ENCODE results near the gene CFAP92. TPM values are rescaled to one million over a fixed set of nuclear protein-coding genes. Genes with fewer than 3 reads are reported as not detected.

The CFAP92 gene
- total RNA-seq, 1 experiment from 2014 or later, result 0.92 TPM

- H4K20me1 ChIP-seq (ENCODE audit: control insufficient read depth, insufficient read depth, insufficient read length), result no peaks in the 10 kb centered on the region
- DNase-seq, result no peak
- no peak overlapping the region for H2BK120ac ChIP-seq (ENCODE audit: low read depth, low read length, poor library complexity, severe bottlenecking)
- no peak overlapping the region for H3K18ac ChIP-seq (ENCODE audit: insufficient read length, low read depth, low read length)
- H3K27me3 Mint-ChIP-seq (ENCODE audit: low read depth), result peaks cover 45% of the 10 kb centered on the region
- peaks cover 3% of the 10 kb centered on the region; the same call in 1 of the 2 replicates for H3K27me3 ChIP-seq (ENCODE audit: insufficient read depth, low read length)
- no peaks in the 10 kb centered on the region for H3K36me3 Mint-ChIP-seq (ENCODE audit: insufficient read depth in 1 of 3, low read depth in 3 of 3)
- WGBS (ENCODE audit: extremely low coverage, insufficient read length, low lambda C conversion rate), result no CpG with 5 or more reads among the region's 4 CpGs
- no peak overlapping the region for H3K27ac Mint-ChIP-seq
- no peaks in the 10 kb centered on the region for H3K79me1 ChIP-seq (ENCODE audit: insufficient read depth, low read depth, low read length, poor library complexity, severe bottlenecking)
- H3K56ac ChIP-seq (ENCODE audit: insufficient read length, low read depth, low read length), result no peak overlapping the region
- peaks cover 2 to 8% of the 10 kb centered on the region in 2 experiments; a peak in 3 of 4 replicates for H3K4me1 Mint-ChIP-seq
- H3K23ac ChIP-seq (ENCODE audit: insufficient read length, low read depth, low read length), result no peak overlapping the region
- no peaks in the 10 kb centered on the region for H3K9me3 ChIP-seq (ENCODE audit: control insufficient read depth, low read depth, low read length)
- H4K8ac ChIP-seq (replicated peaks; ENCODE audit: insufficient read length, low read depth, low read length), result no peak overlapping the region
- no peaks in the 10 kb centered on the region for H3K23me2 ChIP-seq (ENCODE audit: insufficient read length, low read depth, low read length, poor library complexity, severe bottlenecking)
- H3T11ph ChIP-seq (ENCODE audit: low read length), result no peak overlapping the region
- no peak overlapping the region for H3K4me3 Mint-ChIP-seq
- no peak overlapping the region for H2AFZ ChIP-seq (ENCODE audit: low read length)
- no peak overlapping the region for H2BK12ac ChIP-seq (ENCODE audit: insufficient read length, low read depth, low read length)
- H4K5ac ChIP-seq (ENCODE audit: insufficient read length, low read depth, low read length), result no peak overlapping the region
- H3K79me2 ChIP-seq (ENCODE audit: insufficient read depth, low read length), result no peaks in the 10 kb centered on the region
- H2BK20ac ChIP-seq (ENCODE audit: low read depth, low read length, poor library complexity, severe bottlenecking), result no peak overlapping the region
- no peak overlapping the region for H3K9ac ChIP-seq (ENCODE audit: extremely low read depth, insufficient read length, low read length)
- H3K9me3 Mint-ChIP-seq, result peaks cover 0 to 3% of the 10 kb centered on the region in 2 experiments; a peak in 2 of 5 replicates
- no peak overlapping the region for H2BK5ac ChIP-seq (ENCODE audit: insufficient read length, low read length)
- H3K27ac ChIP-seq (ENCODE audit: insufficient read length, low read depth, low read length), result no peak overlapping the region
- H3K4me2 ChIP-seq (ENCODE audit: insufficient read depth, insufficient read length, low read length), result no peak overlapping the region
- no peak overlapping the region for H2BK15ac ChIP-seq (ENCODE audit: low read depth, low read length)
- no peaks in the 10 kb centered on the region for H3K4me1 ChIP-seq (ENCODE audit: insufficient read depth, low read length)
- H2AK5ac ChIP-seq (ENCODE audit: insufficient read length, low read length), result no peak overlapping the region
- no peak overlapping the region for H3K4ac ChIP-seq (ENCODE audit: low read depth, low read length)
- H4K91ac ChIP-seq (ENCODE audit: insufficient read length, low read depth, low read length), result no peak overlapping the region
- no peak overlapping the region for H3K14ac ChIP-seq (ENCODE audit: insufficient read depth, low read length)
- TF ChIP-seq, protein P1, sequence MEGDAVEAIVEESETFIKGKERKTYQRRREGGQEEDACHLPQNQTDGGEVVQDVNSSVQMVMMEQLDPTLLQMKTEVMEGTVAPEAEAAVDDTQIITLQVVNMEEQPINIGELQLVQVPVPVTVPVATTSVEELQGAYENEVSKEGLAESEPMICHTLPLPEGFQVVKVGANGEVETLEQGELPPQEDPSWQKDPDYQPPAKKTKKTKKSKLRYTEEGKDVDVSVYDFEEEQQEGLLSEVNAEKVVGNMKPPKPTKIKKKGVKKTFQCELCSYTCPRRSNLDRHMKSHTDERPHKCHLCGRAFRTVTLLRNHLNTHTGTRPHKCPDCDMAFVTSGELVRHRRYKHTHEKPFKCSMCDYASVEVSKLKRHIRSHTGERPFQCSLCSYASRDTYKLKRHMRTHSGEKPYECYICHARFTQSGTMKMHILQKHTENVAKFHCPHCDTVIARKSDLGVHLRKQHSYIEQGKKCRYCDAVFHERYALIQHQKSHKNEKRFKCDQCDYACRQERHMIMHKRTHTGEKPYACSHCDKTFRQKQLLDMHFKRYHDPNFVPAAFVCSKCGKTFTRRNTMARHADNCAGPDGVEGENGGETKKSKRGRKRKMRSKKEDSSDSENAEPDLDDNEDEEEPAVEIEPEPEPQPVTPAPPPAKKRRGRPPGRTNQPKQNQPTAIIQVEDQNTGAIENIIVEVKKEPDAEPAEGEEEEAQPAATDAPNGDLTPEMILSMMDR (conservative IDR thresholded peaks at IDR 0.05), result no peak
These were observed 36.7 kb upstream of the CFAP92 start for GRCh38 chr3:129030611-129031010.
